Posterior vena cava (tissue), 2 donors: Measurements from ENCODE around the gene PAK1IP1. TPM values are rescaled to one million over a fixed set of nuclear protein-coding genes. Genes with fewer than 3 reads are reported as not detected.
"Not testable (repeated sequence)": the region's sequence is repeated elsewhere in the genome, so short reads cannot be mapped to it uniquely, and the experiment has no call there.

ENCODE experiments used
- DNase-seq: peaks from one replicate; pipeline ENCODE4 v3.0.0-alpha.2; 2020; ENCODE audit warnings: low spot score
- intact Hi-C, 2 donors: fragments of 100-400 bp; cut with DNase I; formaldehyde crosslinking; loops; one replicate each; pipeline versions ENCODE4 v1.14.1 to v1.14.2; 2022 to 2023
- total RNA-seq, 2 donors: library from RNA; stranded (reverse); fragmentation: NEBNext Ultra II Directional; extraction: Animal tissue kit (Norgen Biotek cat#: 25700); gene quantifications; one replicate each; pipeline ENCODE4 v1.2.1, GENCODE V29; 2021
- donor health status: DM: yes; HTN: yes; CAD: no.
- donor health status: DM: yes; HTN: yes; CAD: no.

The PAK1IP1 gene
- total RNA-seq, 2 donors from 2014 or later, result 12.4 to 14.9 TPM

DNA sequence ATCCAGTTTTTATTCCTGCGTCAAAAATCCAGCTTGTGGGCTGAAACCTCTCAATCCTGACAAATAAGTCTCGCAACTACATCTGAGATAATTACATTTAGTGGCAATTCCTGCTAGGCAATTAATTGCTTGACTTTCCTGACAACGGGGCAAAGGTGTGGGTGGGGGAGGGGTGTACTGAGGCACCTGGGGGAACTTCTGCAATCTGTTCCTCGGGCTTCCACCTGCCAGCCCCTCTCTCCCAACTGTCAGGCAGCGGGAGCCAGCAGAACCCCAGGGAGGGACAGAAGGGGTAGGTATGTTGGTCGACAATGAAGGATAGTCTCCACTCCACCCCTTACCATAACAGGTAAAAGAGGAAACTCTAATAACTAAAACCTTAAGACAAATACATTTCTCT, 7.2 kb upstream of the PAK1IP1 start:
- no peak for DNase-seq
- intact Hi-C loops, result no loop called here

DNA sequence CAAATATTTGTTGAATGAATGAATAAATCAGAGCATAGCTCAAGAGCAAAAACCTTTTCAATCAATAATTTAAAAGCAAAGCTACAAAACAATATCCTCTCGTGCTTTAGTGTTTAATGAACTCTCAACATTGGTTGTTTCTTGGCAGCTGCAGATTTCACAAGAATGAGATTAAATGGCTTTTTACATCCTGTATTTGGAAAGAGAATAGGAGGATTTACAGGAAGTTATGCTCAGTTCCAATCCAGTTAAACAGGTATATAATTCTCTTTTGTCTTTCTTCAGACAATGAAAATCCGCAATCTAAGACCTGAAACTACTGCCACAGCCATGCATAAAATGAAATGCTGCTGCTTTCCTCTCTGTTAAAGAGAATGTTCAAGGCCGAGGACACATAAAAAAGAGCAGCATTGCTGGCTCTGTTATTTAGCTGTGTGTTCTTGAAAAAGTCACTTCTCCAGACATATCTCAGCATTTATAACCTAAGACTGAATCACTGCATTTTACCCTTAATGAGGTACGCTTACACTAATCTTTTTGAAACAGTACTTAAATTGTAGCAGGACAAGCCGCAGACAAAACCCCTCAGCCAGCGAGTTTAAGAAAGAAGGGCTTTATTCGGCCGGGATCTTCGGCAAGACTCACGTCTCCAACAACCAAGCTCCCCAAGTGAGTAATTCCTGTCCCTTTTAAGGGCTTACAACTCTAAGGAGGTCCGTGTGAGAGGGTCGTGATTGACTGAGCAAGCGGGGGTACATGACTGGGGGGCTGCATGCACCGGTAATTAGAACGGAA, 3.9 kb upstream of the PAK1IP1 start:
- intact Hi-C loops, result loop anchor here in 1 of 2 donors (10.0 kb wide), 1 partner anchor 176 kb away; no protein-coding TSS in a partner anchor
- no peak for DNase-seq

DNA sequence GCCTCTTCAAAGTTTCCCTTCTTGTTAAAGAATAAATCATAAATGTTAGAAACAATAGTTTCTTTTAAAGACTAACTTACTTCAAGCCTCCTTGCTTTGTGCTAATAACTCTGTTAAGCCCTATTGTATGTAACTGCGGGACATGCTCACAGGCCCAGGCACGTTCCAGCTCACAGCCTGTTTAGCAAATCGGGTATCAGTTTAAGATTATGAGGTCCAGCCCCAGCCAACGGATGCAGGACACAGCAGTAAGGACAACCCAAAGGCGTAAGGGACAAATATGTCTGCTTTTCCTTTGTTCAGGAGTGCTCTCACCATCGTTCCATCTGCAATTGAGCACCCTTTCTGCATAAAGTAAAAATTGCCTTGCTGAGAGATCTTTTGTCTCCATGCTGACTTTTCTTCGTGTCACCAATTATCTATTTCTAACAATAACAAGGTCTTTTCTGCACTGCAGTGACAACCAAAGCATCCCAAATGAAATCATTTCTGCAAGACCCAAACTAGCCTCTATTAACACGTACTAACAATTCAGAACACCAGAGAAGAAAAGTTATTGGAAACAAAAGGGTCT, 1.7 kb upstream of the PAK1IP1 start:
- no peak for DNase-seq
- intact Hi-C loops, result loop anchor here in 1 of 2 donors (10.0 kb wide), 1 partner anchor 178 kb away; no protein-coding TSS in a partner anchor

- no peak for DNase-seq
- intact Hi-C loops, result loop anchor here in 1 of 2 donors (10.0 kb wide), 1 partner anchor 180 kb away; no protein-coding TSS in a partner anchor
These were observed 400 bp downstream of the PAK1IP1 start for GRCh38 chr6:10695086-10695657.

- no peak for DNase-seq
- intact Hi-C loops, result loop anchor here in 1 of 2 donors (10.0 kb wide), 1 partner anchor 182 kb away; no protein-coding TSS in a partner anchor
These were observed 1.9 kb downstream of the PAK1IP1 start for GRCh38 chr6:10696655-10697054.

DNA sequence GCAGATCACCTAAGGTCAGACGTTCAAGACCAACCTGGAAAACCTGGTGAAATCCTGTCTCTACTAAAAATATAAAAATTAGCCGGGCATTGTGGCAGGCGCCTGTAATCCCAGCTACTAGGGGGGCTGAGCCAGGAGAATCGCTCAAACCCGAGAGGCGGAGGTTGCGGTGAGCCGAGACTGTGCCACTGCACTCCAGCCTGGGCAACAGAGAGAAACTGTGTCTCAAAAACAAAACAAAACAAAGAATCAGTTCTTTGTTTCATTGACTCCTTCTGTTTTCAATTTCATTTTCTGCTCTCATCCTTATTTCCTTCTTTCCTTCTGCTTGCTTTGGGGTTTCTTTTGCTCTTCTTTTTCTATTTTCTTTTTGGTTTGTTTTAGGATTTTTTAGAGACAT, 19.2 kb downstream of the PAK1IP1 start:
- intact Hi-C loops, result no loop called here
- DNase-seq, result no peak

DNA sequence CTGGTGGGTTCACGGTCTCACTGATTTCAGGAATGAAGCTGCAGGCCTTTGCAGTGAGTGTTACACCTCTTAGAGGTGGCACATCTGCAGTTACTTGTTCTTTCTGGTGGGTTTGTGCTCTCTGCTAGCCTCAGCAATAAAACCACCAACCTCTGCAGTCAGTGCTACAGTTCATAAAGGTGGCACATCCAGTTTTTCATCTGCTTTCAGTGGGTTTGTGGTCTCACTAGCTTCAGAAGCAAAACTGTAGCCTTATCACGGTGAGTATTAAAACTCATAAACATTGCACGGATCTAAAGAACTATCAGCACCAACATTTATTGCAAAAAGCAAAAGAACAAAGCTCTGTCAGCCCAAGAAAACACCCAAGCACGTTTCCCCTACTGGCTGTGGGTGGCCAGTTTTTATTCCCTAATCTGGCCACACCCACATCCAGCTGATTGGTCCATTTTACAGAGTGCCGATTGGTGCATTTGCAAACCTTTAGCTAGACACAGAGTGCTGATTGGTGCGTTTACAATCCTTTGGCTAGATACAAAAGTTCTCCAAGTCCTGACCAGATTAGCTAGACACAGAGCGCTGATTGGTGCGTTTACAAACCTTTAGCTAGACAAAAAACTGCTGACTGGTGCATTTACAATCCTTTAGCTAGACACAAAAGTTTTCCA, 24.7 kb downstream of the PAK1IP1 start:
- no peak for DNase-seq
- intact Hi-C loops, result no loop called here

GRCh38 chr6:10719964-10720264, 25.1 kb downstream of the PAK1IP1 start:
- DNase-seq, result peak; percentile 80

GRCh38 chr6:10720265-10720959, 25.6 kb downstream of the PAK1IP1 start:
- intact Hi-C loops, result no loop called here
- peak; percentile 87 for DNase-seq

More at GRCh38 chr6:10719964-10720264, 25.1 kb downstream of the PAK1IP1 start:
- intact Hi-C loops, result no loop called here

- intact Hi-C loops, DNase-seq: not testable (repeated sequence)
These were observed 26.4 kb downstream of the PAK1IP1 start for GRCh38 chr6:10720960-10721849.

GRCh38 chr6:10721850-10722569, 27.2 kb downstream of the PAK1IP1 start:
- no peak for DNase-seq

GRCh38 chr6:10722570-10722819, 27.7 kb downstream of the PAK1IP1 start:
- intact Hi-C loops, result no loop called here
- DNase-seq, result no peak

More at GRCh38 chr6:10721850-10722569, 27.2 kb downstream of the PAK1IP1 start:
- intact Hi-C loops, result no loop called here

DNA sequence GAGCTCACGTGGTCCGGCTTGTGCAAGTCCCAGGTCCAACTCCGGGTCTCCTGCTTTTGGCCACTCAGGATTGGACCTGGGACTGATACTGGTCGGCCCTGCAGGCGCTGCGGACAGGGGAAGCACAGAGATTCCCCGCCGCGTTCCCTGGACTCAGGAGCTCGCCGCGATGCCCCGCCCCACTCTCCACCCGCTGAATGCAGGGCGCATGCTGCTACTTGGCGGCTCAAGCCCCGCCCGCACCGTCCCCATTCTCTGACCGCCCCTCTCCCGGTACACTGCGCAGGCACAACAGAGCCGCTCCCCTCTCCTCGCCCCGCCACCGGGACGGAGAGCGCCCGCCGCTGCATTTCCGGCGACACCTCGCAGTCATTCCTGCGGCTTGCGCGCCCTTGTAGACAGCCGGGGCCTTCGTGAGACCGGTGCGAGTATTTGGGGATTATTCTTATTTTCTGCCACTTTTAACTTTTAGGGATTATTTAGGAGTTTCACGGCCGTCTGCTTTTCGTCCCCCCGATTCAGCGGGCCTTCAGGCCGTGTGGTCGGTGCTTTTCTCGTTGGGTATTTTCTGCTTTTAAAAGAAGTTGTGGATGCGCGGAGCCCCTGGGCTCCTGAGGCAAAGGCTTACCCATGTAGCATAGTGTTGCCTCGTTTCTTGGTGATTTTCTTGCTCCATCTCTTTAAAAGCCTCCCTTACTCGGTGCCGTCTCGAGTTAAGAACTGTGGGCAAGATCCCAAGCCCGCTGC, 28.2 kb downstream of the PAK1IP1 start, which contains the start of gene TMEM14C:
TSS of gene TMEM14C (plus strand) at position 251 of the 747 bp plus-strand sequence. CDS start 1,544 bp downstream, outside the sequence.
- DNase-seq, result peak; percentile 100
- intact Hi-C loops, result no loop called here

GRCh38 chr6:10723567-10723881, 28.8 kb downstream of the PAK1IP1 start:
- no peak for DNase-seq
- intact Hi-C loops, result no loop called here

- DNase-seq, result no peak
- intact Hi-C loops, result no loop called here
These were observed 30.3 kb downstream of the PAK1IP1 start for GRCh38 chr6:10725044-10725443.

GRCh38 chr6:10725716-10726115, 30.9 kb downstream of the PAK1IP1 start:
- intact Hi-C loops, result no loop called here
- no peak for DNase-seq

GRCh38 chr6:10730254-10730653, 35.5 kb downstream of the PAK1IP1 start:
- no peak for DNase-seq
- intact Hi-C loops, result no loop called here
